ENCODE results near the gene FKBP9.
A peak's percentile ranks its signal among the peaks of the same experiment; 100 is the strongest.

Gene FKBP9

GRCh38 chr7:33048257-33048656, 91.0 kb downstream of the FKBP9 start:
- H3K36me3 ChIP-seq (ENCODE audit: control insufficient read depth, insufficient read depth, low read length, severe bottlenecking), result no peaks in the 10 kb centered on the region
- H3K9ac ChIP-seq (ENCODE audit: low read length), result no peak overlapping the region
- no peaks in the 10 kb centered on the region for H3K27me3 ChIP-seq (replicated peaks; ENCODE audit: control insufficient read depth, insufficient read depth, low read length)
- peaks cover 15% of the 10 kb centered on the region for H3K4me1 ChIP-seq (ENCODE audit: control insufficient read depth, insufficient read depth, low read length)
- H3K9me3 ChIP-seq (ENCODE audit: control insufficient read depth, low read length), result no peaks in the 10 kb centered on the region
- no peak overlapping the region for H3K4me3 ChIP-seq (ENCODE audit: low read length)
- no peak for DNase-seq (ENCODE audit: low read depth)

- H3K9me3 ChIP-seq (ENCODE audit: control insufficient read depth, low read length), result no peaks in the 10 kb centered on the region
- H3K4me1 ChIP-seq (ENCODE audit: control insufficient read depth, insufficient read depth, low read length), result peaks cover 15% of the 10 kb centered on the region
- H3K27me3 ChIP-seq (replicated peaks; ENCODE audit: control insufficient read depth, insufficient read depth, low read length), result no peaks in the 10 kb centered on the region
- no peaks in the 10 kb centered on the region for H3K36me3 ChIP-seq (ENCODE audit: control insufficient read depth, insufficient read depth, low read length, severe bottlenecking)
- no peak for DNase-seq (ENCODE audit: low read depth)
- no peak overlapping the region for H3K9ac ChIP-seq (ENCODE audit: low read length)
- no peak overlapping the region for H3K4me3 ChIP-seq (ENCODE audit: low read length)
These were observed 91.5 kb downstream of the FKBP9 start for GRCh38 chr7:33048704-33049103.

- H3K36me3 ChIP-seq (ENCODE audit: control insufficient read depth, insufficient read depth, low read length, severe bottlenecking), result no peaks in the 10 kb centered on the region
- H3K9me3 ChIP-seq (ENCODE audit: control insufficient read depth, low read length), result no peaks in the 10 kb centered on the region
- peak overlapping the region; percentile 6 for H3K9ac ChIP-seq (ENCODE audit: low read length)
- peak; percentile 84 for DNase-seq (ENCODE audit: low read depth)
- no peaks in the 10 kb centered on the region for H3K27me3 ChIP-seq (replicated peaks; ENCODE audit: control insufficient read depth, insufficient read depth, low read length)
- peak overlapping the region; percentile 15 for H3K4me3 ChIP-seq (ENCODE audit: low read length)
- peaks cover 7% of the 10 kb centered on the region for H3K4me1 ChIP-seq (ENCODE audit: control insufficient read depth, insufficient read depth, low read length)
These were observed 93.5 kb downstream of the FKBP9 start for GRCh38 chr7:33050535-33051318.

- no peaks in the 10 kb centered on the region for H3K9me3 ChIP-seq (ENCODE audit: control insufficient read depth, low read length)
- H3K27me3 ChIP-seq (replicated peaks; ENCODE audit: control insufficient read depth, insufficient read depth, low read length), result no peaks in the 10 kb centered on the region
- H3K36me3 ChIP-seq (ENCODE audit: control insufficient read depth, insufficient read depth, low read length, severe bottlenecking), result no peaks in the 10 kb centered on the region
- no peak overlapping the region for H3K9ac ChIP-seq (ENCODE audit: low read length)
- peaks cover 7% of the 10 kb centered on the region for H3K4me1 ChIP-seq (ENCODE audit: control insufficient read depth, insufficient read depth, low read length)
- no peak overlapping the region for H3K4me3 ChIP-seq (ENCODE audit: low read length)
- no peak for DNase-seq (ENCODE audit: low read depth)
These were observed 96.5 kb downstream of the FKBP9 start for GRCh38 chr7:33053721-33054120.

- Histone ChIP-seq H3K36me3 (ENCODE audit: control insufficient read depth, insufficient read depth, low read length, severe bottlenecking) (no peaks in the 10 kb centered on the region), H3K9me3 (ENCODE audit: control insufficient read depth, low read length) (no peaks in the 10 kb centered on the region), H3K9ac (ENCODE audit: low read length) (no peak overlapping the region), H3K4me1 (ENCODE audit: control insufficient read depth, insufficient read depth, low read length) (peaks cover 7% of the 10 kb centered on the region), H3K4me3 (ENCODE audit: low read length) (no peak overlapping the region), H3K27me3 (replicated peaks; ENCODE audit: control insufficient read depth, insufficient read depth, low read length) (no peaks in the 10 kb centered on the region)
- peak; percentile 15 for DNase-seq (ENCODE audit: low read depth)
These were observed 97.2 kb downstream of the FKBP9 start for GRCh38 chr7:33054261-33054964.

- H3K9ac ChIP-seq (ENCODE audit: low read length), result no peak overlapping the region
- no peaks in the 10 kb centered on the region for H3K9me3 ChIP-seq (ENCODE audit: control insufficient read depth, low read length)
- DNase-seq (ENCODE audit: low read depth), result no peak
- H3K27me3 ChIP-seq (replicated peaks; ENCODE audit: control insufficient read depth, insufficient read depth, low read length), result no peaks in the 10 kb centered on the region
- peaks cover 5% of the 10 kb centered on the region for H3K4me1 ChIP-seq (ENCODE audit: control insufficient read depth, insufficient read depth, low read length)
- H3K36me3 ChIP-seq (ENCODE audit: control insufficient read depth, insufficient read depth, low read length, severe bottlenecking), result no peaks in the 10 kb centered on the region
- no peak overlapping the region for H3K4me3 ChIP-seq (ENCODE audit: low read length)
These were observed 97.9 kb downstream of the FKBP9 start for GRCh38 chr7:33055158-33055557.

Measured in adipocyte (in vitro differentiated cells).